ENCODE measurements around the gene EVPL. TPM values are rescaled to one million over a fixed set of nuclear protein-coding genes. Genes with fewer than 3 reads are reported as not detected.

The EVPL gene
- total RNA-seq, 1 donor from 2014 or later: not detected

GRCh38 chr17:75959051-75959838, 67.9 kb downstream of the EVPL start:
- FAIRE-seq (no peak), DNase-seq (ENCODE audit: low read depth) (no peak)
- Histone ChIP-seq H3K4me1 (ENCODE audit: insufficient read depth, low read length) (no peaks in the 10 kb centered on the region), H2AFZ (ENCODE audit: low read depth, low read length) (no peak overlapping the region), H3K4me3 (ENCODE audit: insufficient read depth, low read depth, low read length) (no peak overlapping the region), H3K4me2 (ENCODE audit: low read length) (no peak overlapping the region), H3K27ac (ENCODE audit: low read depth, low read length) (no peak overlapping the region), H3K9ac (ENCODE audit: low read length) (no peak overlapping the region), H3K9me3 (ENCODE audit: insufficient read depth, low read depth, low read length) (no peaks in the 10 kb centered on the region), H3K27me3 (ENCODE audit: insufficient read depth, low read length) (no peaks in the 10 kb centered on the region), H3K79me2 (ENCODE audit: insufficient read depth, low read length) (peaks cover 20% of the 10 kb centered on the region), H3K36me3 (ENCODE audit: insufficient read depth, low read length) (peaks cover 12% of the 10 kb centered on the region), H4K20me1 (ENCODE audit: insufficient read depth, low read length) (peaks cover 44% of the 10 kb centered on the region)
- Mint-ChIP-seq H3K9me3 (ENCODE audit: unreplicated experiment) (no peaks in the 10 kb centered on the region), H3K4me3 (ENCODE audit: unreplicated experiment) (no peak overlapping the region), H3K36me3 (ENCODE audit: low read depth, unreplicated experiment) (peaks cover 8% of the 10 kb centered on the region), H3K4me1 (ENCODE audit: low read depth, unreplicated experiment) (peaks cover 5% of the 10 kb centered on the region), H3K27ac (ENCODE audit: unreplicated experiment) (no peak overlapping the region), H3K27me3 (ENCODE audit: low read depth, unreplicated experiment) (no peaks in the 10 kb centered on the region)
- TF ChIP-seq EZH2 (IDR thresholded peaks at IDR 0.05; ENCODE audit: insufficient read depth, low read length) (no peak), CTCF (IDR thresholded peaks at IDR 0.05; ENCODE audit: insufficient read depth, low read depth, low read length) (no peak)

Other genes with a start within 250 kb of the EVPL start
- gene UNK, start 242.5 kb downstream of the EVPL start, total RNA-seq: 14.9 and 16.7 TPM in 2 replicates
- 2.5 and 2.7 TPM in 2 replicates for gene UNC13D, start 182.9 kb downstream of the EVPL start, total RNA-seq
- 65.6 and 72.6 TPM in 2 replicates for gene WBP2, start 172.0 kb downstream of the EVPL start, total RNA-seq
- gene TRIM47, start 148.7 kb downstream of the EVPL start, total RNA-seq: 5.6 and 5.9 TPM in 2 replicates
- 15.4 and 20.1 TPM in 2 replicates for gene TRIM65, start 130.4 kb downstream of the EVPL start, total RNA-seq
- 58.9 and 65.6 TPM in 2 replicates for gene MRPL38, start 122.4 kb downstream of the EVPL start, total RNA-seq
- 5.1 and 5.2 TPM in 2 replicates for gene FBF1, start 86.3 kb downstream of the EVPL start, total RNA-seq
- 56.8 and 61.3 TPM in 2 replicates for gene ACOX1, start 48.1 kb downstream of the EVPL start, total RNA-seq
- 17.7 and 19.0 TPM in 2 replicates for gene TEN1, start 48.1 kb downstream of the EVPL start, total RNA-seq
- 5.0 and 7.5 TPM in 2 replicates for gene CDK3, start 26.5 kb downstream of the EVPL start, total RNA-seq
- 74.3 and 75.3 TPM in 2 replicates for gene SRP68, start 45.2 kb upstream of the EVPL start, total RNA-seq
- gene GALR2, start 47.5 kb upstream of the EVPL start, total RNA-seq: 0.36 TPM in 1 of 2 replicates, not detected in the other
- gene ZACN, start 51.9 kb upstream of the EVPL start, total RNA-seq: 0.23 TPM in 1 of 2 replicates, not detected in the other
- 145 and 154 TPM in 2 replicates for gene EXOC7, start 76.5 kb upstream of the EVPL start, total RNA-seq
- 0.31 and 0.48 TPM in 2 replicates for gene FOXJ1, start 113.9 kb upstream of the EVPL start, total RNA-seq
- gene RNF157, start 213.2 kb upstream of the EVPL start, total RNA-seq: 1.4 and 1.8 TPM in 2 replicates
- gene UBALD2, start 238.0 kb upstream of the EVPL start, total RNA-seq: 32.8 and 34.6 TPM in 2 replicates

Data from astrocyte (in vitro differentiated cells and primary cell).